Measurements from ENCODE around the gene PDE6C. TPM values are rescaled to one million over a fixed set of nuclear protein-coding genes. Genes with fewer than 3 reads are reported as not detected.

The PDE6C gene
- total and polyA plus RNA-seq, 12 donors, result not detected

DNA sequence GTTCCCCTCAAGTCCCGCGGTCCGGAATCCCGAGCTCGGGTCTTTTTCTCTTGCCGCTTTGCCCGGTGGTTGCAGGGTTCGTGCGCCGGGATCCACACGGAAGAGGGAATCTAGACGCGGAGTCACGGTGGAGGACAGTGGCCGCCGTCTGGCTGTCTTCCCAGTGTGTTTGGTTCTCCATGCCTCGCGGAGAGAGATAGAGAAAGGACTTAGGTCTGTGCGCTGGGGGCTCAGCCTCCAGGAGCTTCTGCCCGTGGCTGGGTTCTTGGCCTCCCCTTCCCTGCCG lies 44.3 kb upstream of the PDE6C start:
- H3K4me1 ChIP-seq, result peaks cover 0 to 26% (median 6%) of the 10 kb centered on the region in 9 donors
- H3K27ac ChIP-seq, result no peak overlapping the region
- DNase-seq, result peak in 1 of 2 donors; percentile 17
- WGBS, 2 donors, result 4 to 5% methylated on average over 21 of the region's 21 CpGs
- peak overlapping the region in 5 of 10 donors; percentile 1 to 43 (median 26) for H3K4me3 ChIP-seq
- H3K27me3 ChIP-seq, result peaks cover 12 to 85% (median 62%) of the 10 kb centered on the region in 7 donors
- no peaks in the 10 kb centered on the region for H3K36me3 ChIP-seq
- no peaks in the 10 kb centered on the region for H3K9me3 ChIP-seq
- TF ChIP-seq, protein P1, sequence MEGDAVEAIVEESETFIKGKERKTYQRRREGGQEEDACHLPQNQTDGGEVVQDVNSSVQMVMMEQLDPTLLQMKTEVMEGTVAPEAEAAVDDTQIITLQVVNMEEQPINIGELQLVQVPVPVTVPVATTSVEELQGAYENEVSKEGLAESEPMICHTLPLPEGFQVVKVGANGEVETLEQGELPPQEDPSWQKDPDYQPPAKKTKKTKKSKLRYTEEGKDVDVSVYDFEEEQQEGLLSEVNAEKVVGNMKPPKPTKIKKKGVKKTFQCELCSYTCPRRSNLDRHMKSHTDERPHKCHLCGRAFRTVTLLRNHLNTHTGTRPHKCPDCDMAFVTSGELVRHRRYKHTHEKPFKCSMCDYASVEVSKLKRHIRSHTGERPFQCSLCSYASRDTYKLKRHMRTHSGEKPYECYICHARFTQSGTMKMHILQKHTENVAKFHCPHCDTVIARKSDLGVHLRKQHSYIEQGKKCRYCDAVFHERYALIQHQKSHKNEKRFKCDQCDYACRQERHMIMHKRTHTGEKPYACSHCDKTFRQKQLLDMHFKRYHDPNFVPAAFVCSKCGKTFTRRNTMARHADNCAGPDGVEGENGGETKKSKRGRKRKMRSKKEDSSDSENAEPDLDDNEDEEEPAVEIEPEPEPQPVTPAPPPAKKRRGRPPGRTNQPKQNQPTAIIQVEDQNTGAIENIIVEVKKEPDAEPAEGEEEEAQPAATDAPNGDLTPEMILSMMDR (IDR thresholded peaks at IDR 0.05), result no peak
- ATAC-seq, result no peak
- intact Hi-C loops (cut with DNase I), result no loop called here

DNA sequence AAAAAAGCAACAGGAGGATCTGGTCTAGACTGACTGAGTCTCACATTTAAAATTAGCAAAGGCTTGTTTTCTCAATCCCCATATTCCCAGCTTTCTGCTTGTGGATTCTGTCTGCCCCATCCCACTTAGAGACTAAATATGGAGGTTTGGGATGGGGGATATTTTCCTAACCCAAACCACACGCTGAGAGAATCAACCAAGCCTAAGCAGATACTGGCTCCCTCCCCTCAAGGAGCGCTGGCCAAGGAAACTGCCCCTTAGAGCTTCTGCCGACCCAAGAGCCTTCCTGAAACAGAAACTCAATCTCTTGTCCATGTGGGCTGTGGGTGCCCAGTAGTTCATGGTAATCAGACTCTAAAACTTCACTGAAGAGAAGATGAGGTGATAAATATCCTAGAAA lies 42.0 kb upstream of the PDE6C start:
- Histone ChIP-seq H3K4me3 (no peak overlapping the region), H3K27me3 (peaks cover 12 to 67% (median 53%) of the 10 kb centered on the region in 7 donors), H3K27ac (no peak overlapping the region), H3K36me3 (no peaks in the 10 kb centered on the region), H3K4me1 (peaks cover 0 to 37% (median 6%) of the 10 kb centered on the region in 9 donors), H3K9me3 (no peaks in the 10 kb centered on the region)
- ATAC-seq (no peak), DNase-seq (no peak)
- TF ChIP-seq, protein P1 (IDR thresholded peaks at IDR 0.05), result no peak
- 39 to 41% methylated on average over 3 of the region's 3 CpGs for WGBS, 2 donors
- intact Hi-C loops (cut with DNase I), result no loop called here

DNA sequence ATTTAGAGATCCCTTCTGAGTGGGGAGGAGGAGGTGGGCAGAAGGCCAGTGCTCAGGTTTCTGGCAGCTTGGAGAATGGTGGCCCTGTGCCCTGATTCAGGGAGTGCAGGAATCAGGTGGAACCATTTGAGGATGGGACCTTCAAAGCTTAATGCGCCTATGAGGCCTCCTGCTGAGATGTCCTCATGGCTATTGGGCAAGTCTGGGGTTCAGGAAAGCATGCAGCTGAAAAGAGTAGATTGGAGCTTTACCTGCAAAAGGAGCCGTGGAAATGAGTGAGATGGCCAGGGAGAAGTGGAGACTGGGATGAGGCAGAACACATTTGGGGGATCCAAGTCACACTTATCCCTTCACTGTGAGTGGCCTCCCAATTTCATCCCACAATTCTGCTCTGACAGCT lies 39.7 kb upstream of the PDE6C start:
- Histone ChIP-seq H3K27me3 (peaks cover 0 to 45% (median 31%) of the 10 kb centered on the region in 7 donors), H3K9me3 (no peaks in the 10 kb centered on the region), H3K4me3 (no peak overlapping the region), H3K36me3 (no peaks in the 10 kb centered on the region), H3K27ac (no peak overlapping the region), H3K4me1 (peaks cover 0 to 24% (median 0%) of the 10 kb centered on the region in 9 donors)
- 89 to 100% methylated on average over 2 of the region's 2 CpGs for WGBS, 2 donors
- ATAC-seq (no peak), DNase-seq (no peak)
- intact Hi-C loops (cut with DNase I), result no loop called here
- TF ChIP-seq, protein P1 (IDR thresholded peaks at IDR 0.05), result no peak

DNA sequence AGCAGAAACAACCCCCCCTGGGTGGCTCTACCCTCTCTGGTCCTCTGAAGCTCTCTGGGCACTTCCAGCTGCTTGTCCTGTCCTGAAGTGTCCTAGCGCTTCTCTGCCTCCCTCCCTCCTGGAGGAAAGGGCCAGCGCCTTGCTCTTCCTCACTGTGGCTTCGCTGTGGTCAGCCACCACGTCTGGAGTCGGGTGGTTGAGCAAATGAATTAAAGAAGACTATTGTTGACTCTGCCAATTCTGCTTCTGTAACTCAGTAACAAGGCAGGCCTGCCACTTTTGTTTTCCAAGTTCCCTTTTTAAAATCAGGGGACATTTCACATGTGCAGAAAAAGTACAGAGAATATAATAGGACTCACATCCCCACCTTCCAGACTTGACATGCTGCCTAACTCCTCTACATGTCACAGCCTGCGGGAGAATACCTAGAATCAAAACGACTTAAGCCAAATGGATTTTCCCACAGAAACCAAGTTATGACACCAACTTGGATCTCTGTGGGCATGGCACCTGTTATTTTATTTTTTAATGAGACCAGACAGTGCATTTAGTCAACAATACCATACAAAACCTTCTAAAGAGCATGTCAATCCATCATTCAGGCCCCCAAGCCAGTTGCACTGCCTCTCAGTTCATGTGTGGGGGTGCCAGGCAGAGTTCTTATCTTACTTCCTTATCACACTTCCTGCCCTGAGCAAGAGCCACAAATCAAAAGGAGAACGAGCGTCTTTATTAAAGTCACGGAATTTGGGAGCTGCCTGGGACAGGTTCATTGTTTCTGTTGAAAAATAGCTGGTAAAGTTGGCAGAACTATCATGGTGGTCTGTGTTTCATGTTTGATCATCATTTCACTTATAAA lies 39.1 kb upstream of the PDE6C start:
- peak; percentile 12 to 34 for DNase-seq
- no peaks in the 10 kb centered on the region for H3K36me3 ChIP-seq

More for the DNA sequence above, 39.1 kb upstream of the PDE6C start:
- no peak overlapping the region for H3K4me3 ChIP-seq
- peaks cover 0 to 19% (median 0%) of the 10 kb centered on the region in 9 donors for H3K4me1 ChIP-seq
- peaks cover 0 to 38% (median 25%) of the 10 kb centered on the region in 7 donors for H3K27me3 ChIP-seq
- TF ChIP-seq, protein P1 (IDR thresholded peaks at IDR 0.05), result no peak
- intact Hi-C loops (cut with DNase I), result no loop called here
- peak in 6 of 8 donors; percentile 61 to 70 (median 66) for ATAC-seq
- H3K27ac ChIP-seq, result no peak overlapping the region
- no peaks in the 10 kb centered on the region for H3K9me3 ChIP-seq
- 47 to 53% methylated on average over 10 of the region's 10 CpGs for WGBS, 2 donors

All from heart right ventricle (tissue), 16 donors.